Measurements from ENCODE around the gene TSR1. TPM values are rescaled to one million over a fixed set of nuclear protein-coding genes. Genes with fewer than 3 reads are reported as not detected.

TSR1 gene
- total RNA-seq, 4 donors from 2014 or later = 3.0 to 18.9 (median 14.4) TPM

DNA sequence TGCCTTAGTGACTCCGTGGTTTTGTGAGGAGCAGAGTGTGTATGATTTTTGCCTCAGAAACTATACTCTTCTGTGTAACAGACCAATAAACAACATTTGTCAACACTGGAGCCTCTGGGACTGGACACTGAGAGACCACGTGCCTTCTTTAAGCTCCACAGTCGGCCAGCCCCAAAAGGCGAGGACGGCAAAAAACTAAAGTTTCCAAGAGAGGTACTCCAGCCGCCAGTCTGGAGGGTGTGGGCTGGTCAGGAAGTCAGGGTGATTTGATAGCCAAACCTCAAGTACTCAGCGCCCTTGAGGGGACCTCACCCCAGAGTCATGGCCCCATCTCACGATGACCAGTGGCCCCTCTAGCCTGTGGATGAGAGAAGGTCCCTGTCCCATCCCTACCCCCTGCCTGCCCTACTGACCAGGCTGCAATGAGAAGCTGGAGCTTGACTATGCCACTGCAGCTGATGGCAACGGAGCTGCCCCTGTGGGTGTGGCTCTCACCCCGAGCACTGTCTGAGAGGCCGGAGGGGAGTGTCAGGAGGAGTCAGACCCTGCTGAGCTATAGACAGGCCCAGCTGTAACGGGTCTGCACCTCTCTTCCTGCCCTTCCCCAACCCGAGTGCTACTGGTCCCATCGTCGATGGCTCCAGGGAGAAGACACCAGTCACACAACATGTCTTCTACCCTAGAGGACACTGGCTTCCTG is 44.8 kb upstream of the TSR1 start:
- DNase-seq = no peak
- Histone ChIP-seq H3K27me3 (no peaks in the 10 kb centered on the region), H3K27ac (no peak overlapping the region), H3K4me3 (no peak overlapping the region), H3K9me3 (no peaks in the 10 kb centered on the region), H3K4me1 (peaks cover 0 to 15% (median 8%) of the 10 kb centered on the region in 4 donors), H3K36me3 (no peaks in the 10 kb centered on the region)
- in situ Hi-C loops (cut with MboI; ENCODE audit: low pct_ligation_motif_present in 1 of 4, low pct_unique_long_range_greater_than_20kb in 1 of 4, low sequenced_read_pairs in 3 of 4) (loop anchor here in 2 of 4 donors (5.0 kb wide), 1 partner anchor 36 kb away; no protein-coding TSS in a partner anchor), intact Hi-C loops (cut with DNase I; ENCODE audit: low total_unique reads) (no loop called here)
- TF ChIP-seq EP300 (IDR thresholded peaks at IDR 0.05; ENCODE audit: low read depth) (no peak), POLR2AphosphoS5 (IDR thresholded peaks at IDR 0.05) (no peak), POLR2A (IDR thresholded peaks at IDR 0.05) (no peak)
- TF ChIP-seq, protein P1, sequence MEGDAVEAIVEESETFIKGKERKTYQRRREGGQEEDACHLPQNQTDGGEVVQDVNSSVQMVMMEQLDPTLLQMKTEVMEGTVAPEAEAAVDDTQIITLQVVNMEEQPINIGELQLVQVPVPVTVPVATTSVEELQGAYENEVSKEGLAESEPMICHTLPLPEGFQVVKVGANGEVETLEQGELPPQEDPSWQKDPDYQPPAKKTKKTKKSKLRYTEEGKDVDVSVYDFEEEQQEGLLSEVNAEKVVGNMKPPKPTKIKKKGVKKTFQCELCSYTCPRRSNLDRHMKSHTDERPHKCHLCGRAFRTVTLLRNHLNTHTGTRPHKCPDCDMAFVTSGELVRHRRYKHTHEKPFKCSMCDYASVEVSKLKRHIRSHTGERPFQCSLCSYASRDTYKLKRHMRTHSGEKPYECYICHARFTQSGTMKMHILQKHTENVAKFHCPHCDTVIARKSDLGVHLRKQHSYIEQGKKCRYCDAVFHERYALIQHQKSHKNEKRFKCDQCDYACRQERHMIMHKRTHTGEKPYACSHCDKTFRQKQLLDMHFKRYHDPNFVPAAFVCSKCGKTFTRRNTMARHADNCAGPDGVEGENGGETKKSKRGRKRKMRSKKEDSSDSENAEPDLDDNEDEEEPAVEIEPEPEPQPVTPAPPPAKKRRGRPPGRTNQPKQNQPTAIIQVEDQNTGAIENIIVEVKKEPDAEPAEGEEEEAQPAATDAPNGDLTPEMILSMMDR (IDR thresholded peaks at IDR 0.05) = no peak
- WGBS, 2 donors (ENCODE audit: low coverage in 1 of 2) = 83% methylated on average over 14 of the region's 15 CpGs; no CpG with 5 or more reads in 1 of the 2 donors

DNA sequence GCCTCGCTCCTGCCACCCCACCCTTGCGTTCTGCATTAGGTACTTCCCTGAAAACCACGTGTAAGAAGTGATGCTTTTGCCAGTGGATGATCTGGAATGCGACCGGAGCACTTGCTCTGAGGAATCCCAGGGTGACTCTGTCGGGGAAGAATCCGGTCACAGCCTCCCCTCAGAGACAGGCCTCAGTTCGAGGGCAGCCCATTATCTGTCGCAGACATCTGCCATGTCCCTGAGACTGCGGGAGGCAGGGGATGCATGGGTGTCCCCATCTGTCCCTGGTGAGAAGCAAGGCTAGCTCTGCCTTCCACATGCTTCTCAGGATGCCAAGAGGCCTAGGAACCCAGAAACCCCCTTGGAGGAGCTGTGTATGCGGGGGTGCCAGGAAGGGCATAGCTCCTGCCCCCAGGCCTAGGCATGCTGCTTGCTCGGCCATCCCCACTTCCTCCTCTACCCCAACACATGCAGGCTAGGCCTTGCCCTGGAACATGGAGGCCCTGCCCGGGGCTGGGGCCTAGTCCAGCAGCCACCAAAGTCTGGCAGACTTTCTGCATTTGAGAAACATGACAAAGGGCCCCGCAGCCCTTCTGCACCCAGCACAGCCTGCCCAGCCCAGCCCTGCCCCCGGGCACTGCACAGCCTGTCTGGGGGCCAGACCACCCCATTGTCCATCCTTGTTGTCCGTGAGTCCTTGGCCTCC is 44.1 kb upstream of the TSR1 start:
- TF ChIP-seq EP300 (IDR thresholded peaks at IDR 0.05; ENCODE audit: low read depth) = no peak
- TF ChIP-seq, protein P1 (IDR thresholded peaks at IDR 0.05) = no peak
- no peak for TF ChIP-seq POLR2AphosphoS5 (IDR thresholded peaks at IDR 0.05)
- TF ChIP-seq POLR2A (IDR thresholded peaks at IDR 0.05) = no peak
- no peak overlapping the region for H3K27ac ChIP-seq
- in situ Hi-C loops (cut with MboI; ENCODE audit: low pct_ligation_motif_present in 1 of 4, low pct_unique_long_range_greater_than_20kb in 1 of 4, low sequenced_read_pairs in 3 of 4) = loop anchor here in 2 of 4 donors (5.0 kb wide), 1 partner anchor 37 kb away; no protein-coding TSS in a partner anchor

DNA sequence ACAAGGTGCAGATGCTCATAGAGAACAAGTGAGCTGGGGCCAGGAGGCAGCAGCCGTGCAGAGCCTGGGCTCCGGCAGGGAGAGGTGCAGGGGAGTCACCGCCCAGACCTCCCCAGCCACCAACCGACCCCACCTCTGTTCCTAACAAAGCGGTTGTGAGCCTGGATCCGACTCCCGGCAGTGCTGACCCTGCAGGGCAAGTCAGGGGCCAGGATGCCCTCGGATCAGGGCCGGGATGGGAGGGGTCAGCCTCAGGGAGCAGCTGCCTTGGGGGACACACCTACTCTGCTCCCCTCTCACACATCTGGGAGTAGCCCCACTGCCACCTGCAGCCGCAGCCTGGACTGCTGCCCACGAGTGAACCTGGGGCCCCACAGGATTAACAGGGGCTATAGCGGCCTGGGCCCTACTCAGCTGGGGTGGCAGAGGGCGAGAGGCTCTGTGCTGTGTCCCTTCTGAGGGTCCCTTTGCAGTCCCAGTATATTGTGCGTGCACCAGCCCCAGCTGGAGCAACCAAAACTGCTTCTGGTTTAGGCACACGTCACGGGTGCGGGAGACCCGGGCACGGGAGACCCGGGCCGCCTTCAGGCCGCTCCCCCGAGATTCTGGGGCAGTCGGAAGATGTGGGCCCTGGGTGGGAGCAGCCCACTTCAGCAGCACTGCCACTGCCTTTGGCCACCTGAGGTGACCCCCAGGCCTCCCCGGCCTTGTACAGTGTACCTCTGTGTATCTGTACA is 43.4 kb upstream of the TSR1 start:
- Histone ChIP-seq H3K9me3 (no peaks in the 10 kb centered on the region), H3K4me1 (peaks cover 0 to 13% (median 7%) of the 10 kb centered on the region in 4 donors), H3K27ac (no peak overlapping the region), H3K27me3 (no peaks in the 10 kb centered on the region), H3K36me3 (no peaks in the 10 kb centered on the region), H3K4me3 (no peak overlapping the region)
- intact Hi-C loops (cut with DNase I; ENCODE audit: low total_unique reads) = no loop called here
- in situ Hi-C loops (cut with MboI; ENCODE audit: low pct_ligation_motif_present in 1 of 4, low pct_unique_long_range_greater_than_20kb in 1 of 4, low sequenced_read_pairs in 3 of 4) = loop anchor here in 3 of 4 donors (5.0 to 10.0 kb wide), 2 partner anchors 38 to 45 kb away; no protein-coding TSS in a partner anchor
- 93% methylated on average over 17 of the region's 25 CpGs; no CpG with 5 or more reads in 1 of the 2 donors for WGBS, 2 donors (ENCODE audit: low coverage in 1 of 2)
- DNase-seq = no peak
- TF ChIP-seq, protein P1 (IDR thresholded peaks at IDR 0.05) = no peak
- no peak for TF ChIP-seq POLR2AphosphoS5 (IDR thresholded peaks at IDR 0.05)

More for the DNA sequence above, 44.1 kb upstream of the TSR1 start:
- no peaks in the 10 kb centered on the region for H3K27me3 ChIP-seq
- intact Hi-C loops (cut with DNase I; ENCODE audit: low total_unique reads) = no loop called here
- H3K4me1 ChIP-seq = peaks cover 0 to 13% (median 7%) of the 10 kb centered on the region in 4 donors
- no peak overlapping the region for H3K4me3 ChIP-seq
- DNase-seq = no peak
- WGBS, 2 donors (ENCODE audit: low coverage in 1 of 2) = 88% methylated on average over 16 of the region's 16 CpGs; no CpG with 5 or more reads in 1 of the 2 donors
- H3K9me3 ChIP-seq = no peaks in the 10 kb centered on the region
- H3K36me3 ChIP-seq = no peaks in the 10 kb centered on the region

- Histone ChIP-seq H3K36me3 (no peaks in the 10 kb centered on the region), H3K4me1 (peaks cover 0 to 13% (median 7%) of the 10 kb centered on the region in 4 donors), H3K27me3 (no peaks in the 10 kb centered on the region), H3K9me3 (no peaks in the 10 kb centered on the region), H3K4me3 (no peak overlapping the region), H3K27ac (no peak overlapping the region)
- intact Hi-C loops (cut with DNase I; ENCODE audit: low total_unique reads) (no loop called here), in situ Hi-C loops (cut with MboI; ENCODE audit: low pct_ligation_motif_present in 1 of 4, low pct_unique_long_range_greater_than_20kb in 1 of 4, low sequenced_read_pairs in 3 of 4) (loop anchor here in 1 of 4 donors (10.0 kb wide), 1 partner anchor 46 kb away; no protein-coding TSS in a partner anchor)
- no peak for DNase-seq
- WGBS, 2 donors (ENCODE audit: low coverage in 1 of 2) = 93% methylated on average over 11 of the region's 11 CpGs; no CpG with 5 or more reads in 1 of the 2 donors
- TF ChIP-seq EP300 (IDR thresholded peaks at IDR 0.05; ENCODE audit: low read depth) = no peak
- TF ChIP-seq, protein P1 (IDR thresholded peaks at IDR 0.05) = no peak
- TF ChIP-seq POLR2AphosphoS5 (IDR thresholded peaks at IDR 0.05) = no peak
- TF ChIP-seq POLR2A (IDR thresholded peaks at IDR 0.05) = no peak
Measured at GRCh38 chr17:2378905-2379304, 42.6 kb upstream of the TSR1 start.
